Gastroesophageal sphincter (tissue), 3 donors: ENCODE data around the gene TRIM69.
"Not testable (repeated sequence)": the region's sequence is repeated elsewhere in the genome, so short reads cannot be mapped to it uniquely, and the experiment has no call there.

Source experiments
- EP300 ChIP-seq: sonication (generic); formaldehyde crosslinking; IDR thresholded peaks from one replicate; pipeline ENCODE4 v1.6.1; 2017; ENCODE audit warnings: antibody characterized with exemption, mild to moderate bottlenecking
- POLR2A ChIP-seq, 2 donors: fragments of 450-650 bp; IDR thresholded peaks; one replicate each; pipeline ENCODE4 v1.6.1; 2017; ENCODE audit warnings: antibody characterized with exemption in 2 of 2, mild to moderate bottlenecking in 2 of 2, moderate library complexity in 1 of 2
- TF ChIP-seq, protein P1 (sequence below), 4 experiments: fragments of 200-600 bp in 2 of 4; fragments of 450-650 bp in 2 of 4; sonication (generic) in 1 of 4; IDR thresholded peaks; one replicate each; pipeline ENCODE4 v1.5.1; 2017 to 2019; ENCODE audit warnings: antibody characterized with exemption in 4 of 4, mild to moderate bottlenecking in 2 of 4, moderate library complexity in 2 of 4

DNA sequence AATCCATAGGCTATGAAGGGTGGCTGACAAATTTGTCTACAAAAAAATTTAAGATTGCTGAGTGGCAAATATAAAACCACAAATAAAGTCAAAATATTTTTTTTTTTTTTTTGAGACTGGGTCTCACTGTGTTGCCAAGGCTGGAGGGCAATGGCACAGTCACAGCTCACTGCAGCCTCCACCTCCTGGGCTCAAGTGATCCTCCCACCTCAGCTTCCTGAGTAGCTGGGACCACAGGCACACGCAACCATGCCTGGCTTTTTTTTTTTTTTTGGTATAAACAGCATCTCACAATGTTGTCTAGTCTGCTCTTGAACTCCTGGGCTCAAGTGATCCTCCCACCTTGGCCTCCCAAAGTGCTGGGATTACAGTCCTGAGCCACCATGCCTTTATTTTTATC, 46.1 kb upstream of the TRIM69 start:
- TF ChIP-seq, protein P1, sequence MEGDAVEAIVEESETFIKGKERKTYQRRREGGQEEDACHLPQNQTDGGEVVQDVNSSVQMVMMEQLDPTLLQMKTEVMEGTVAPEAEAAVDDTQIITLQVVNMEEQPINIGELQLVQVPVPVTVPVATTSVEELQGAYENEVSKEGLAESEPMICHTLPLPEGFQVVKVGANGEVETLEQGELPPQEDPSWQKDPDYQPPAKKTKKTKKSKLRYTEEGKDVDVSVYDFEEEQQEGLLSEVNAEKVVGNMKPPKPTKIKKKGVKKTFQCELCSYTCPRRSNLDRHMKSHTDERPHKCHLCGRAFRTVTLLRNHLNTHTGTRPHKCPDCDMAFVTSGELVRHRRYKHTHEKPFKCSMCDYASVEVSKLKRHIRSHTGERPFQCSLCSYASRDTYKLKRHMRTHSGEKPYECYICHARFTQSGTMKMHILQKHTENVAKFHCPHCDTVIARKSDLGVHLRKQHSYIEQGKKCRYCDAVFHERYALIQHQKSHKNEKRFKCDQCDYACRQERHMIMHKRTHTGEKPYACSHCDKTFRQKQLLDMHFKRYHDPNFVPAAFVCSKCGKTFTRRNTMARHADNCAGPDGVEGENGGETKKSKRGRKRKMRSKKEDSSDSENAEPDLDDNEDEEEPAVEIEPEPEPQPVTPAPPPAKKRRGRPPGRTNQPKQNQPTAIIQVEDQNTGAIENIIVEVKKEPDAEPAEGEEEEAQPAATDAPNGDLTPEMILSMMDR (IDR thresholded peaks at IDR 0.05): not testable (repeated sequence)
- TF ChIP-seq POLR2A (IDR thresholded peaks at IDR 0.05); EP300: not testable (repeated sequence)
